ENCODE measurements around the gene PMPCA. TPM values are rescaled to one million over a fixed set of nuclear protein-coding genes. Genes with fewer than 3 reads are reported as not detected.

PMPCA gene
- total RNA-seq, 1 experiment from 2014 or later, result 103 TPM

DNA sequence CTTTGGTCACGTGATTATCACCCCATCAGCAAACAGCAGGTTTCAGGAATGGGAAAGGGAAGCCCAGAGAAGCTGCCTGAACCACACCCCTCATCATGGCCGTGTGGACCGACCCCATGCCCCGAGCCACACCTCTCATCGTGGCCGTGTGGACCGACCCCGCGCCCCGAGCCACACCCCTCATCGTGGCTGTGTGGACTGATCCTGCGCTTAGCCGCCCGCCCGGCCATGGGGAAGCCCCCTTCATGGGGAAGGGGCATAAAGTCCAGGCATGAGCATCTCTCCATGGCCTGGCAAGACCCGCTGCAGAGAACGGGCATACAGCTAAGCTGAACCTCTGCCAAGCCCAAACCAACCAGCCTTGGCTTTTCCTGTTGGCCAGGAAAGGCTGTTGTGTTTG lies 16.9 kb upstream of the PMPCA start (continued):
- TF ChIP-seq, protein P1, sequence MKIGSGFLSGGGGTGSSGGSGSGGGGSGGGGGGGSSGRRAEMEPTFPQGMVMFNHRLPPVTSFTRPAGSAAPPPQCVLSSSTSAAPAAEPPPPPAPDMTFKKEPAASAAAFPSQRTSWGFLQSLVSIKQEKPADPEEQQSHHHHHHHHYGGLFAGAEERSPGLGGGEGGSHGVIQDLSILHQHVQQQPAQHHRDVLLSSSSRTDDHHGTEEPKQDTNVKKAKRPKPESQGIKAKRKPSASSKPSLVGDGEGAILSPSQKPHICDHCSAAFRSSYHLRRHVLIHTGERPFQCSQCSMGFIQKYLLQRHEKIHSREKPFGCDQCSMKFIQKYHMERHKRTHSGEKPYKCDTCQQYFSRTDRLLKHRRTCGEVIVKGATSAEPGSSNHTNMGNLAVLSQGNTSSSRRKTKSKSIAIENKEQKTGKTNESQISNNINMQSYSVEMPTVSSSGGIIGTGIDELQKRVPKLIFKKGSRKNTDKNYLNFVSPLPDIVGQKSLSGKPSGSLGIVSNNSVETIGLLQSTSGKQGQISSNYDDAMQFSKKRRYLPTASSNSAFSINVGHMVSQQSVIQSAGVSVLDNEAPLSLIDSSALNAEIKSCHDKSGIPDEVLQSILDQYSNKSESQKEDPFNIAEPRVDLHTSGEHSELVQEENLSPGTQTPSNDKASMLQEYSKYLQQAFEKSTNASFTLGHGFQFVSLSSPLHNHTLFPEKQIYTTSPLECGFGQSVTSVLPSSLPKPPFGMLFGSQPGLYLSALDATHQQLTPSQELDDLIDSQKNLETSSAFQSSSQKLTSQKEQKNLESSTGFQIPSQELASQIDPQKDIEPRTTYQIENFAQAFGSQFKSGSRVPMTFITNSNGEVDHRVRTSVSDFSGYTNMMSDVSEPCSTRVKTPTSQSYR (CRISPR knock-in tag; IDR thresholded peaks at IDR 0.05), result no peak
- TF ChIP-seq ATF6 (CRISPR knock-in tag; IDR thresholded peaks at IDR 0.05), result no peak
- TF ChIP-seq ZNF219 (CRISPR knock-in tag; IDR thresholded peaks at IDR 0.05; ENCODE audit: borderline replicate concordance), result no peak

- H3K9me3 Mint-ChIP-seq, result no peaks in the 10 kb centered on the region
- ATAC-seq, result no peak
- H3K4me1 Mint-ChIP-seq, result peaks cover 9% of the 10 kb centered on the region
- H3K27ac Mint-ChIP-seq, result no peak overlapping the region
- no peak overlapping the region for H3K4me3 Mint-ChIP-seq
- no peaks in the 10 kb centered on the region for H3K27me3 Mint-ChIP-seq (ENCODE audit: low read depth)
- ChIA-PET POLR2A (no interaction called here), CTCF (interaction anchor here (1.3 kb wide), 1 partner anchor 31 kb away, joined by 3 read pairs; the partner anchor contains the start of gene DNLZ)
- no peak for DNase-seq (ENCODE audit: low spot score)
- TF ChIP-seq EMX1 (CRISPR knock-in tag; IDR thresholded peaks at IDR 0.05) (no peak), FOXP1 (CRISPR knock-in tag; IDR thresholded peaks at IDR 0.05; ENCODE audit: borderline replicate concordance) (no peak), RORB (CRISPR knock-in tag; IDR thresholded peaks at IDR 0.05) (no peak), ATF3 (CRISPR knock-in tag; conservative IDR thresholded peaks at IDR 0.05) (no peak), E2F4 (CRISPR knock-in tag; IDR thresholded peaks at IDR 0.05; ENCODE audit: borderline replicate concordance, low read depth) (no peak), ZNF671 (CRISPR knock-in tag; IDR thresholded peaks at IDR 0.05) (no peak), USF1 (CRISPR knock-in tag; IDR thresholded peaks at IDR 0.05) (no peak)
- TF ChIP-seq, protein P2, sequence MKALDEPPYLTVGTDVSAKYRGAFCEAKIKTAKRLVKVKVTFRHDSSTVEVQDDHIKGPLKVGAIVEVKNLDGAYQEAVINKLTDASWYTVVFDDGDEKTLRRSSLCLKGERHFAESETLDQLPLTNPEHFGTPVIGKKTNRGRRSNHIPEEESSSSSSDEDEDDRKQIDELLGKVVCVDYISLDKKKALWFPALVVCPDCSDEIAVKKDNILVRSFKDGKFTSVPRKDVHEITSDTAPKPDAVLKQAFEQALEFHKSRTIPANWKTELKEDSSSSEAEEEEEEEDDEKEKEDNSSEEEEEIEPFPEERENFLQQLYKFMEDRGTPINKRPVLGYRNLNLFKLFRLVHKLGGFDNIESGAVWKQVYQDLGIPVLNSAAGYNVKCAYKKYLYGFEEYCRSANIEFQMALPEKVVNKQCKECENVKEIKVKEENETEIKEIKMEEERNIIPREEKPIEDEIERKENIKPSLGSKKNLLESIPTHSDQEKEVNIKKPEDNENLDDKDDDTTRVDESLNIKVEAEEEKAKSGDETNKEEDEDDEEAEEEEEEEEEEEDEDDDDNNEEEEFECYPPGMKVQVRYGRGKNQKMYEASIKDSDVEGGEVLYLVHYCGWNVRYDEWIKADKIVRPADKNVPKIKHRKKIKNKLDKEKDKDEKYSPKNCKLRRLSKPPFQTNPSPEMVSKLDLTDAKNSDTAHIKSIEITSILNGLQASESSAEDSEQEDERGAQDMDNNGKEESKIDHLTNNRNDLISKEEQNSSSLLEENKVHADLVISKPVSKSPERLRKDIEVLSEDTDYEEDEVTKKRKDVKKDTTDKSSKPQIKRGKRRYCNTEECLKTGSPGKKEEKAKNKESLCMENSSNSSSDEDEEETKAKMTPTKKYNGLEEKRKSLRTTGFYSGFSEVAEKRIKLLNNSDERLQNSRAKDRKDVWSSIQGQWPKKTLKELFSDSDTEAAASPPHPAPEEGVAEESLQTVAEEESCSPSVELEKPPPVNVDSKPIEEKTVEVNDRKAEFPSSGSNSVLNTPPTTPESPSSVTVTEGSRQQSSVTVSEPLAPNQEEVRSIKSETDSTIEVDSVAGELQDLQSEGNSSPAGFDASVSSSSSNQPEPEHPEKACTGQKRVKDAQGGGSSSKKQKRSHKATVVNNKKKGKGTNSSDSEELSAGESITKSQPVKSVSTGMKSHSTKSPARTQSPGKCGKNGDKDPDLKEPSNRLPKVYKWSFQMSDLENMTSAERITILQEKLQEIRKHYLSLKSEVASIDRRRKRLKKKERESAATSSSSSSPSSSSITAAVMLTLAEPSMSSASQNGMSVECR (CRISPR knock-in tag; IDR thresholded peaks at IDR 0.05; ENCODE audit: borderline replicate concordance), result no peak
- TF ChIP-seq, protein P3, sequence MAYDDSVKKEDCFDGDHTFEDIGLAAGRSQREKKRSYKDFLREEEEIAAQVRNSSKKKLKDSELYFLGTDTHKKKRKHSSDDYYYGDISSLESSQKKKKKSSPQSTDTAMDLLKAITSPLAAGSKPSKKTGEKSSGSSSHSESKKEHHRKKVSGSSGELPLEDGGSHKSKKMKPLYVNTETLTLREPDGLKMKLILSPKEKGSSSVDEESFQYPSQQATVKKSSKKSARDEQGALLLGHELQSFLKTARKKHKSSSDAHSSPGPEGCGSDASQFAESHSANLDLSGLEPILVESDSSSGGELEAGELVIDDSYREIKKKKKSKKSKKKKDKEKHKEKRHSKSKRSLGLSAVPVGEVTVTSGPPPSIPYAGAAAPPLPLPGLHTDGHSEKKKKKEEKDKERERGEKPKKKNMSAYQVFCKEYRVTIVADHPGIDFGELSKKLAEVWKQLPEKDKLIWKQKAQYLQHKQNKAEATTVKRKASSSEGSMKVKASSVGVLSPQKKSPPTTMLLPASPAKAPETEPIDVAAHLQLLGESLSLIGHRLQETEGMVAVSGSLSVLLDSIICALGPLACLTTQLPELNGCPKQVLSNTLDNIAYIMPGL (CRISPR knock-in tag; IDR thresholded peaks at IDR 0.05), result no peak
- H3K36me3 Mint-ChIP-seq, result peaks cover 42% of the 10 kb centered on the region
These were observed 16.0 kb upstream of the PMPCA start for GRCh38 chr9:136394312-136395019.
